ENCODE data around the gene CCN2.
A peak's percentile ranks its signal among the peaks of the same experiment; 100 is the strongest.
"Not testable (repeated sequence)": the region's sequence is repeated elsewhere in the genome, so short reads cannot be mapped to it uniquely, and the experiment has no call there.

CCN2 gene

GRCh38 chr6:131937703-131938631 lies 13.2 kb downstream of the CCN2 start:
- no peak for DNase-seq

DNA sequence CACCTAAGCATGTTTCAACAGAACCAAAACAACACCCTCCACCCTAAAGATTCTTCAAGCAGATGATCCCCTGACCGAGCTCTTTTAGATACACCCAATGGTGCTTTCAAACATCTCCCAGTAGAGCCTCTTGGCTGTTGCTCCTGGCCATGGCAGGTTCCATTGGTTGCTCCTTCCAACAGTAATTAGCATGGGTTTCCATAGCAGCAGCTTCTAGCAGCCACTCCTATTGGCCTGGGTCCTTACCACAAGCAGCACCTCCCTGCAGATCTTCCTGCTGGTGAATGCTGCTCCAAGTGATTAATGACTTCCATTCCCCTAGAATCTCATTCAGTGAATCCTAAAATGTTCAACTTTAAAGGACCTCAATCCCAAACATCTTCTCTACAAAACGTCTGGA lies 13.9 kb downstream of the CCN2 start:
- no peak for DNase-seq

- no peak for DNase-seq
These were observed 15.0 kb downstream of the CCN2 start for GRCh38 chr6:131936156-131936555.

GRCh38 chr6:131931063-131931750 lies 20.0 kb downstream of the CCN2 start:
- no peak for DNase-seq

GRCh38 chr6:131929976-131930375 lies 21.2 kb downstream of the CCN2 start:
- DNase-seq = no peak

DNA sequence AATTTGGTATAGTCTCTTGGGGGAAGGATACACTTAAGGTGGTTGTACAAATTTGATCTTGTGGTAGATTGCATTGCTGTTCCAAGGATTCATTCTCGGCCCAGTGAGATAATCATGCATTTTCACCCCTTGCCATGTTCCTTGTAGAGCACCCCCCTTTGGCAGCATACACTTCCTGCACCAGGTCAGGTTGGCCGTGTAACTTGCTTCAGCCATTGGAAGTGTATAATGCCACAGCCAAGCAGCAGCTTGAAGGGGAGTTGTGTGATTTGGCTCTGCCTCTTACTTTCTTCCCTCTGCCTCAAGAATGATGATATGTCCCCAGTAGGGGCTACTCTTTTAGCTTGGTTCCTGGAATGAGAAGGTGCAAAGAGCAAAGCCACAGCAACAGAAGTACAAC lies 21.9 kb downstream of the CCN2 start:
- DNase-seq = no peak

DNA sequence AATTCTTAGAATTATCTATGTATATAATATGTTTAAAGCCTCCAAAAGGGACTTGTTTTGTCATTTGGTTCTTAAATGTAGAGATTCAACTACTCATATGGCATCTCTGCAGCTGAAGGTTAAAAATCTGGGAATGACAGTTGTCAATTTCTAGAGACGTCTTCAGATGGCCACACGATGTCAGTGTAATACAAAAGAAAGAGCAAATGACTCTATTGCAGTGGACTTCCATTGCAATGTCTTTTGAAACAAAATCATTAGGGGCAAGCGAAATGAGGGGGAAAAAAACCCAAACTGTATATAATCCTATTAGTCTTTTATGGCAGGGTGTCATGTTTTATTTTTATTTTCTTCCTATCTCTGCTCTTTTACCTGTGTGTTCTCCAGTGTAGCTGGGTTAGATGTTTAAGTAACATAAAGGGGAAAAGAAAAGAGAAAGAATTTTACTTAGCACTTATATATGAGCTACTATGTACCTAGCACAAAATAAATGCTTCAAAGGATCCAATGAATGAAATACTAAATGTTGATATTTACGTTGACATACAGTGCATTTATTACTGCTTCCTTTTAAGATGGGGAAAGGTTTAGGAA lies 26.2 kb downstream of the CCN2 start:
- DNase-seq = peak in 1 of 2 donors; percentile 52

DNA sequence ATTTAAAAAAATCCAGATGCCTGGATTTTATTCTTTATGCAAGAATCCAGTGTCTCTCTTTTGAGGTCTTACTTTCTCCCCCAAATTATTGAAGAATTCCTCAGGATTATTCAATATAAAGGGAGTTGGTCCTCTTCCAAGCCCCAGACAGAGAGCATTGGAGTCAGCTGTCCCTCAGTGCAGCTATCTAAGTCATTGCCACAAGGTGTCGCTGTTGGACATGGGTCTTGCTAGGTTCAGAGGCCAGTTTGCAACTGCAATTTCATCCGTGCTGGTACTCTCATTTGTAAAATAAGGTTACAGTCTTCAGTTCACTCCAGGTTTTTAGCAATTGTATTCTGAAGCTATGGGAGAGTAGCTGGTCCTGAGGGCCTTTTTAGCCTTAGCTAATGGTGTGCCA lies 27.8 kb downstream of the CCN2 start:
- DNase-seq = peak in 1 of 2 donors; percentile 14

GRCh38 chr6:131920656-131921055 lies 30.5 kb downstream of the CCN2 start:
- DNase-seq = no peak

GRCh38 chr6:131918650-131919355 lies 32.4 kb downstream of the CCN2 start:
- no peak for DNase-seq

GRCh38 chr6:131917763-131918649 lies 33.2 kb downstream of the CCN2 start:
- DNase-seq = no peak

GRCh38 chr6:131917318-131917717 lies 33.9 kb downstream of the CCN2 start:
- no peak for DNase-seq

DNA sequence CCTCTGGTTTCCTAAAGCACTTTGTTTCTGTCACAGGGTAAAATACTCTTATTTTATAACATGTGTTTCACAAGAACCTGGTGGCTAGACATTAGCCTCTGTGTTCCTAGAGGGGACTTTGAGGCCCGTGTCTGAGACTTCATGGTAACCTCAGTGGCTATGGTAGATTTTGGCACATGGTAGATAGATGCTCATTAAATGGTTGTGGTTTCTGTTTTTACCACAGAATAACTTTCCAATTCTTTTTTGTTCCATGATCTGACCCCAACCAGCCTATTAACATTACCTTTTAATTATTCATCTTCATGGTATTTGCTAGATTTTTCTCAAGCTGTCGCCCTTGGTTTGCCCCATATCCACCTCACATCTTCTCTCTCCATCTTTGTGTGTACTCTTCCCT lies 34.3 kb downstream of the CCN2 start:
- DNase-seq = no peak

- DNase-seq = not testable (repeated sequence)
These were observed 34.9 kb downstream of the CCN2 start for GRCh38 chr6:131916091-131916796.

- peak; percentile 23 to 60 for DNase-seq
These were observed 36.0 kb downstream of the CCN2 start for GRCh38 chr6:131914967-131915751.

DNA sequence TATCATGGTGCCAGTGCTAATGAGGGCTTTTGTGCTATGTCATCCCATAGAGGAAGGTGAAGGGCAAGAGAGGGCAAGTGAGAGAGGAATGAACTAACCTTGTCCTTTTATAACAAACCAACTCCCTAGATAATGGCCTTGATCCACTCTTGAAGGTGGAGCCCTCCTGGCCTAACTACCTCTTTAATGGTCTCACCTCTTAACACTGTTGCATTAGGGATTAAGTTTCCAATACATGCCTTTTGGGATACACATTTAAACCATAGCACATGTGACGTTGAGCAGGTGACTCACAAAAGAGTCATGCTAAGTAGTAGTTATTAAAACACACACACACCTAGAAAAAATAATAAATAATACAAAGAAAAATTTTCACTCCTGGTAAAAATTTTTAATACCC lies 36.9 kb downstream of the CCN2 start:
- no peak for DNase-seq

GRCh38 chr6:131911951-131912350 lies 39.2 kb downstream of the CCN2 start:
- no peak for DNase-seq

DNA sequence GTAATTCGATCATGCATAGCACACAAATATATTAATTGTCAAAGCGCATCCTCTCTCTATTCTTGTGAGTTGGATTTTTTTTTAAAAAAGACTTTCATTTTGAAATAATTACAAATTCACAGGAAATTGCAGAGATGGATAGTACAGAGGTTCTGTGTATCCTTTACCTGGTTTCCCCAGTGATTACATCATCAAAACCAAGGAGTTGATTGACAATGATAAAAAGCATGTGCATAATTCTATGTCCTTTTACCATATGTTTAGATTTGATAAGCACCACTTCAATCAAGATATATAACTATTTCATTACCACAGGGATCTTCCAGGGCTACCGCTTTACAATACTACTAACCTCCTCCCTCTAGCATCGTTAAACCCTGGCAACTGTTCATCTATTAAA lies 40.2 kb downstream of the CCN2 start:
- DNase-seq = no peak

- DNase-seq = no peak
These were observed 41.0 kb downstream of the CCN2 start for GRCh38 chr6:131910219-131910589.

DNA sequence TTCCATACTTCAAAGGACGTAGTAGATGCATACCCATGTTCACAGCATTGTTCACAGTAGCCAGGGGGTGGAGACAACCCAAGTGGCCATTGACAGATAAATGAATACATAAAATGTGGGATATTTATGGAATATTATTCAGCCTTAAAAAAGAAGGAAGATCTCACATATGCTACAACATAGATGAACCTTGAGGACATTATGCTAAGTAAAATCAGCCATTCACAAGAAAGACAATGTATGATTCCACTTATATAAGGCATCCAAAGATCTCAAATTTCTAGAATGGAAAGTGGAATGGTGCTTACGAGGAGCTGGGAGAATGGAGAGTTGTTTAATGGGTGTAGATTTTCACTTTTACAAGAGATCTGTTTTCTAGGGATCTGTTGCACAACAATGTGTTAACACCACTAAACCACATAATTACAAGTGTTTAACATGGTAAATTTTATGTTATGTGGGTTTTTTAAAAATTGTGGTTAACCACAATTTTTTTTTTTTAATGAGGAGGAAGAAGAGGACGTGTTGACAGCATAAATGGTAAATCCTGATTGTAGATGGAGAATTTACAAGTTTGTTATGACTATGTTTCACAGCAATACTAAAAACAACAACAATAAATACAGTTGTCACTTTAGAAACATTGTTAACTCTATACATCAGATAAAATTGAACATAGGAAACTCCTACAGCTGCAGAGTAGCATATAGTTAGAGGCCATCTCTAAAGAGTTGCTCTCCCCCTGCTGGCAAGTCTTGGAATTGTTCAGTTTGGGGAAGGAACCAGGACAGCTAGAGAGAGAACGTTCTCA lies 41.6 kb downstream of the CCN2 start:
- DNase-seq = peak; percentile 60 to 68
